Neutrophil (primary cell): Measurements from ENCODE around the gene FBN1.

ENCODE experiments used
- H3K27ac ChIP-seq: fragments of 200-600 bp; sonication (generic); 2 replicates; pipeline ENCODE4 v1.5.1; 2016; ENCODE audit warnings: mild to moderate bottlenecking, moderate library complexity
- H3K27me3 ChIP-seq: fragments of 200-600 bp; sonication (generic); 2 replicates; pipeline ENCODE4 v1.6.0; 2016; ENCODE audit warnings: mild to moderate bottlenecking
- H3K36me3 ChIP-seq: fragments of 200-600 bp; sonication (generic); 2 replicates; pipeline ENCODE4 v1.5.1; 2017
- H3K4me1 ChIP-seq, 2 experiments: fragments of 200-600 bp in 1 of 2; sonication (generic) in 1 of 2; 1 replicate in 1 of 2; 2 replicates in 1 of 2; pipeline versions ENCODE4 v1.5.1 to v1.6.1; 2013 to 2016; ENCODE audit warnings: low read depth in 1 of 2, low read length in 1 of 2, mild to moderate bottlenecking in 1 of 2, moderate library complexity in 1 of 2; ENCODE audit not compliant: control insufficient read depth in 1 of 2, insufficient read depth in 1 of 2
- H3K4me3 ChIP-seq, 2 experiments: fragments of 200-600 bp in 1 of 2; sonication (generic) in 1 of 2; 1 replicate in 1 of 2; 2 replicates in 1 of 2; pipeline ENCODE4 v1.5.1; 2013 to 2016; ENCODE audit warnings: low read depth in 1 of 2, low read length in 1 of 2, mild to moderate bottlenecking in 1 of 2, moderate library complexity in 1 of 2
- H3K9me3 ChIP-seq: fragments of 200-600 bp; sonication (generic); 2 replicates; pipeline ENCODE4 v1.5.1; 2016
- CTCF ChIP-seq: fragments of 200-600 bp; sonication (generic); IDR thresholded peaks from 2 replicates; pipeline ENCODE4 v1.5.1; 2016; ENCODE audit warnings: antibody characterized with exemption

The FBN1 gene

GRCh38 chr15:48393645-48394506 lies 251.6 kb downstream of the FBN1 start:
- Histone ChIP-seq H3K4me1 (no peaks in the 10 kb centered on the region), H3K4me3 (no peak overlapping the region), H3K27me3 (no peaks in the 10 kb centered on the region), H3K27ac (no peak overlapping the region), H3K36me3 (no peaks in the 10 kb centered on the region), H3K9me3 (no peaks in the 10 kb centered on the region)
- no peak for TF ChIP-seq CTCF

- Histone ChIP-seq H3K36me3 (no peaks in the 10 kb centered on the region), H3K27ac (no peak overlapping the region), H3K4me1 (no peaks in the 10 kb centered on the region), H3K4me3 (no peak overlapping the region), H3K9me3 (no peaks in the 10 kb centered on the region), H3K27me3 (no peaks in the 10 kb centered on the region)
- no peak for TF ChIP-seq CTCF
Observed at GRCh38 chr15:48392356-48392755, 253.2 kb downstream of the FBN1 start.

- no peaks in the 10 kb centered on the region for H3K36me3 ChIP-seq
- H3K4me1 ChIP-seq, result no peaks in the 10 kb centered on the region
- TF ChIP-seq CTCF, result no peak
- no peak overlapping the region for H3K4me3 ChIP-seq
- no peaks in the 10 kb centered on the region for H3K27me3 ChIP-seq
- no peak overlapping the region for H3K27ac ChIP-seq
- H3K9me3 ChIP-seq, result no peaks in the 10 kb centered on the region
Observed at GRCh38 chr15:48391950-48392349, 253.6 kb downstream of the FBN1 start.

GRCh38 chr15:48389691-48390143 lies 255.8 kb downstream of the FBN1 start:
- Histone ChIP-seq H3K27me3 (no peaks in the 10 kb centered on the region), H3K36me3 (no peaks in the 10 kb centered on the region), H3K4me1 (no peaks in the 10 kb centered on the region), H3K9me3 (no peaks in the 10 kb centered on the region), H3K27ac (no peak overlapping the region), H3K4me3 (no peak overlapping the region)
- TF ChIP-seq CTCF, result no peak

- TF ChIP-seq CTCF, result no peak
Observed at GRCh38 chr15:48388910-48389309, 256.6 kb downstream of the FBN1 start.

More at GRCh38 chr15:48388910-48389309, 256.6 kb downstream of the FBN1 start:
- H3K4me1 ChIP-seq, result no peaks in the 10 kb centered on the region
- H3K36me3 ChIP-seq, result no peaks in the 10 kb centered on the region
- H3K27ac ChIP-seq, result no peak overlapping the region
- H3K27me3 ChIP-seq, result no peaks in the 10 kb centered on the region
- no peaks in the 10 kb centered on the region for H3K9me3 ChIP-seq
- no peak overlapping the region for H3K4me3 ChIP-seq
